ENCODE measurements around the gene CELF1.

Gene CELF1

DNA sequence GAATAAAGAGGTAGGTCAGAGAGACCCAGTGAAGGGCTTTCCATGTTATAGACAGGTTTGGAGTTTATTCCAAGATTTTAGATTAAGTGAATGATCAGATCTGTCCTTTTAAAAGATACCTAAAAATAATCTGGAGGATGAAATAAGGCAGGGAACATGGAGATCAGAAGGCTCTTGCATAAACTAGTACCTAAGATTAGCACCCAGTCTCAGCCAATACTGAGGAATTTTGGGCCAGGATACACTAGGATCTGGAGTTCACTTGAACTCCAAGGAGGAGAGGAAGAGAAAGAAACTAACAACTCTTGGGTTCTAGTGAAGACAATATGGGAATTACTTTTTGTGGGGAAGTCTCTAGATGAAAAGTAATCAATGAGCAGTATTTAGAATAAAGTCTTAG is 56.1 kb downstream of the CELF1 start:
- peaks cover 10% of the 10 kb centered on the region for H3K36me3 Mint-ChIP-seq
- no peak overlapping the region for H3K4me3 Mint-ChIP-seq
- no peak overlapping the region for H3K27ac Mint-ChIP-seq
- H3K27me3 Mint-ChIP-seq = no peaks in the 10 kb centered on the region
- H3K9me3 Mint-ChIP-seq = no peaks in the 10 kb centered on the region
- peaks cover 38% of the 10 kb centered on the region for H3K4me1 Mint-ChIP-seq

DNA sequence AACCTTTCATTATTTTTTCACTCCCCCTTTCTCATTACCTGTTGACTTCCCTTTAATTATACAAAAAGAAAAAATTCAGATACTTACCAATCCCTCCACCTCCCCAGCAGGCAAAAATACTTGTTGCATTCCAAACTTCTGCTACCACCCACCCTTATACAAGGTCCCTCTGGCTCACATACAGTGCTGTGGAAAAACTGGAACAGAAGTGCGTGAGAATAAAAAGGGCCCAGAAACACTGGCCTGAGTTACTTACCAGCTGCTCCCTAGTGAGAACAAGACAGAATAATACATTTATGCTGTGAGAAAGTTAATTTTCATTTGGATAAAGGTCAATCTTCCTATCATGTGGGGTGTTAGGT is 57.1 kb downstream of the CELF1 start:
- Mint-ChIP-seq H3K9me3 (no peaks in the 10 kb centered on the region), H3K4me3 (no peak overlapping the region), H3K27ac (no peak overlapping the region), H3K36me3 (peaks cover 8% of the 10 kb centered on the region), H3K4me1 (peaks cover 36% of the 10 kb centered on the region), H3K27me3 (no peaks in the 10 kb centered on the region)

DNA sequence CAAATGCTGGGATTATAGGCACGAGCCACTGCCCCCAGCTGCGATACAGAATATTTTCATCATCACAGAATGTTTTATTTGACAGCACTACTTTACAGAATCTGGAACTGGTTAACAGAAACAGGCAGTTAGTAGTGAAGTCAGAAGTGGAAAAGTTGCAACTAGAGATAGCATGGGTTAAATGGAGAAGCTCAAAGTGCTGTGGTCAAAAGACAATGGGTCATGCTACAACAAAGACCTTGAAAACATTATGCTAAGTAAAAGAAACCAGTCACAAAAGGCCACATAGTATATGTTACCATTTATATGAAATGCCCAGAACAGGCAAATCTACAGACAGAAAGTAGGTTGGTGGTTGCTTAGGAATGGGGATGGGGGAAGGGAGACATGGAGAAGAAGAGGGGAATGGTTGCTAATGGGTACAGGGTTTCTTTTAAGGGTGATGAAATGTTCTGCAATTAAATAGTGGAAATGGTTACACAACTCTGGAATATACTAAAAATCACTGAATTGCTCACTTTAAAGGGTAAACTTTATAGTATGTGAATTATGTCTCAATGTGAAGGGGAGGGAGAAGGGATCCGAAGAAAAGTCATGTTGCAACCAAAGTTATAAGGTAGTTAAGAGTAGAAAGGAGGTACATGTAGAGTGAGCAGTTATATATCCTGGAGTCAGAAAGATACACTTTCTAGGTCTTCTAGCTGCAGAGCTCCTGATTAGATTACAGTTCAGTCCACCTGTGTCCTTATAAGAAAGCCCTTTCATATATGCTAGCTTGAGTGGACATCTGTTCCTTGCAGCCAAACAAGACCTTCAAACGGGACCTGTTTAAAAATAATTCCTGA is 57.7 kb downstream of the CELF1 start:
- H3K9me3 Mint-ChIP-seq = no peaks in the 10 kb centered on the region
- no peak overlapping the region for H3K27ac Mint-ChIP-seq
- peaks cover 6% of the 10 kb centered on the region for H3K36me3 Mint-ChIP-seq

DNA sequence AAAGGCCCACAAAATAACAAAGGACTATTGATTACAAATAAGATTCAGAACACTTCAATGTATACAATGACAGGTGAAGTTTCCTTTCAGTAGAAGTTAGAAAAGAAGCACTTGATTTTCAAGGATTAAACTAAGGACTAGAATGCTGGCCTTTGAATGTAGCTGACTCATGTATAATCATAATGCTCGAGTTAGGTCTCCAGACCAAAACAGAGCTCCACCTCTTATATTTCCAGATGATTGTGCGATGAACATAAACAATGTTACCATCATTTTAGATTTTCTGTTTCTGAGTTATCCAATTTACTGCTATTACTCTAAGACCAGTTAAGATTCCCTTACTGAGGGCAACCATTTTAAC is 63.6 kb downstream of the CELF1 start:
- H3K9me3 Mint-ChIP-seq = no peaks in the 10 kb centered on the region
- H3K27ac Mint-ChIP-seq = peak overlapping the region; percentile 23
- H3K4me1 Mint-ChIP-seq = peaks cover 22% of the 10 kb centered on the region
- peaks cover 11% of the 10 kb centered on the region for H3K36me3 Mint-ChIP-seq
- H3K27me3 Mint-ChIP-seq = no peaks in the 10 kb centered on the region
- no peak overlapping the region for H3K4me3 Mint-ChIP-seq

More for the DNA sequence above, 57.7 kb downstream of the CELF1 start:
- Mint-ChIP-seq H3K4me3 (no peak overlapping the region), H3K4me1 (peaks cover 30% of the 10 kb centered on the region), H3K27me3 (no peaks in the 10 kb centered on the region)

DNA sequence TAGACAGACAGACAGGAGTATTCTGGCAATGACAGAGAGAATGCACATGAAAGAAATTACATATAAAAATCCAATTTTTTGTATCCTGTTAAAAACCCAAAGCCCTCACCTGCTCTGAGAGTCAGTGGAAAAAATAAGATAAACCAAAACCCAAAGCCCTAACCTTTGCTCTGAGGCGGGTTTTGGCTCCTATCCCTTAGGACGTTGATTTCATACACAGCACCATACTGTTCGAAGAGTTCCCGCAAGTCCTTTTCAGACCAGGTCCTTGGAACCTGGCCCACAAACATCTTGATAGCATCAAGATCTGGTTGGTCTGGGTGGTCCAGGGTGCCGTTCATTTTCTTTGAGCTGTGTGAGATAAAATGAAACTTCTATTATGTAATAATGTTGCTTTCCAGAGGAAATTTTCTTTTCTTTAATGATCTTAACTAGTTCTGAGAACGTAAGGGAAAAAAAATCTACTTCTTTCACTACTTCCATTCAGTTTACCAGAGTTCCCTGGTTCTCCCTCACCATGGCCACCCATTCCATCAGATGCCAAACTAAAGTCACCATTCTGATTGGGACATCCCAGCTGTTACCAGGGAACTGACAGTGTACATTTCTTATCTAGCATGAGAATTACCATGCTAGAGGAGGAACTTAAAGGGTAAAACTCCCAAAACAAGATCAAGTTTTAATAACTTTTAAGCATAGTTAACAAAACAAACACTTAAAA is 64.1 kb downstream of the CELF1 start:
- H3K4me1 Mint-ChIP-seq = peaks cover 16% of the 10 kb centered on the region
- H3K36me3 Mint-ChIP-seq = peaks cover 9% of the 10 kb centered on the region
- H3K27ac Mint-ChIP-seq = no peak overlapping the region
- no peaks in the 10 kb centered on the region for H3K27me3 Mint-ChIP-seq
- H3K4me3 Mint-ChIP-seq = no peak overlapping the region
- H3K9me3 Mint-ChIP-seq = no peaks in the 10 kb centered on the region

DNA sequence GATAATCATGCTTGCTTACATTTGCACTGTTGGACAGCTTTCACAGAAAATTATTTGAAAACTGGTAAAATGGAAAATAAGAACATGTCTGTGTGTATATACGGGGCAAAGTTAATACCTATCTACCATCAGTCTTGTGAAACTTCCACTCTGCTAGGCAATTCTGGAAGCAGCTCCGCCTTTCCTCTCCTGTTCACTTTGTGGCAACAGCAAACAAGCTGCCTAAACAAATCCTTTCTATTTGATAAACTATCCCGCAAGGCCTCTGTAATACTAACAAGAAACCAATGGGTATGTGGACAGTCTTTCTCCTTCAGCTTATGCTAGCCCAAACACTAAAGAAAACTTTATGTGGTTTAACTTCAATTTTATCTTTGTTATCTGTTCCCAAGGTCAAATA is 64.8 kb downstream of the CELF1 start:
- Mint-ChIP-seq H3K4me3 (no peak overlapping the region), H3K27me3 (no peaks in the 10 kb centered on the region), H3K36me3 (peaks cover 12% of the 10 kb centered on the region), H3K4me1 (peaks cover 13% of the 10 kb centered on the region), H3K9me3 (no peaks in the 10 kb centered on the region), H3K27ac (peak overlapping the region; percentile 65)

DNA sequence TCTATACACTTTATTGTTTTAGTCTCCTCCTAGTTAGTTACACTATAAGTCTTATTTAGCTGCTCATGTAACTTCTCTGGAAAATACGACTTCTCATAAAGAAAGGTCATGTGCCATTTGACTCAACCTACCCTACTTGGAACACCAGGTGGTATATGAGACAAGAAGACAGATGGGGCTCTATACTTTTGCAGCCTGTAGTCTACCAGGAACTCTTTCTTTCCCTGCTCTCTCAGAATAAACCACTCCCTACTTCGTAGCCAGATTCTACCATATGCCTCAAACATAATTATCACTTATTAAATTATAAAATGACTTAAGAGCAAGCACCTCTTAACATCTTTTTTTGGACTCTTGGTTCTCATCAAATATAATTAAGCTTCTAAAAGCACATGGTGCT is 65.5 kb downstream of the CELF1 start:
- Mint-ChIP-seq H3K9me3 (no peaks in the 10 kb centered on the region), H3K36me3 (peaks cover 14% of the 10 kb centered on the region), H3K4me3 (no peak overlapping the region), H3K4me1 (peaks cover 10% of the 10 kb centered on the region), H3K27ac (peak overlapping the region; percentile 17), H3K27me3 (no peaks in the 10 kb centered on the region)

DNA sequence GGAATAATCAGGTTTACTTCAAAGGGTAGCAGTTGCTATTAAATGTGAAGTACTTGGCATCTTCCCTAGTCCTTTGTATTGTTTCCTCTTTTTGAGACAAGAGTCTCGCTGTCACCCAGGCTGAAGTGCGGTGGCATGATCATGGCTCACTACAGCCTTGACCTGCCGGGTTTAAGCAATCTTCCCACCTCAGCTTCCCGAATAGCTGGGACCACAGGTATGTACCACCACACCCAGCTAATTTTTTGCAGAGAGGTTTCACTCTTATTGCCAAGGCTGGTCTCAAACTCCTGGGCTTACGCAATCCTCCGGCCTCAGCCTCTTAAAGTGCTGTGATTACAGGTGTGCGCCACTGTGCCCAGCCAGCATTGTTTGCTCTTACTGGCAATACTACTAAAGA is 67.8 kb downstream of the CELF1 start:
- Mint-ChIP-seq H3K4me1 (peaks cover 5% of the 10 kb centered on the region), H3K27me3 (no peaks in the 10 kb centered on the region), H3K4me3 (no peak overlapping the region), H3K9me3 (no peaks in the 10 kb centered on the region), H3K27ac (no peak overlapping the region), H3K36me3 (peaks cover 19% of the 10 kb centered on the region)

DNA sequence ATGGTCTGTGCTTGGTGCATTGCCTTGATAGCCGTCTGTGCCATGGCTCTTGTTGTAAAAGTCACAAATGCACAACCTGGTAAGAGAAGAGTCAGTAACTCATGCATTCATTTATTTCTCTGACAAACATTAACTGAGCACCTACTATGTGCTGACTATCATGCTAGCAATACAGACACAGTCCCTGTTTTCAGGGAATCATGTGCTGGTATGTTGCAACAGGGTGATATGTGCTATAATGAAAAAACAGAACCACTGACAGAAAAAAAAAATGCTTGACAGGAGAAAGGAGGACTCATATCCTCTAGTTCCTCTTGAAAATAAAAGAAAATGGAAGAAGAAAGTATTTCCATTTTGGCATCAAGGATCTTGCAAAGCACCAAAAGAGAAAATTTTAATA is 69.5 kb downstream of the CELF1 start:
- Mint-ChIP-seq H3K36me3 (peaks cover 19% of the 10 kb centered on the region), H3K27me3 (no peaks in the 10 kb centered on the region), H3K9me3 (no peaks in the 10 kb centered on the region), H3K27ac (no peak overlapping the region), H3K4me3 (no peak overlapping the region), H3K4me1 (peaks cover 5% of the 10 kb centered on the region)

DNA sequence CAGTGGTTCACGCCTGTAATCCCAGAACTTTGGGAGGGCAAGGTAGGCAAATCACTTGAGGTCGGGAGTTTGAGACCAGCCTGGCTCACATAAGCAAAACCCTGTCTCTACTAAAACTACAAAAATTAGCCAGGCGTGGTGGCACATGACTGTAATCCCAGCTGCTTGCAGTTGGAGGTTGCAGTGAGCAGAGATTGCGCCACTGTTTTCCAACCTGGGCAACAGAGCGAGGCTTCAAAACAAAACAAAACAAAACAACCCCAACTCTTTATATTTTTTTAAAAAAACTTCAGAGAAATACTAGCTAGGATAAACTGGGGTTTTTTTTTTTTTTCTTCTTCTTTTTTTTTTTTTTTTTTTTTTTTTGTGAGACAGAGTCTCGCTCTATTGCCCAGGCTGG is 72.2 kb downstream of the CELF1 start:
- Mint-ChIP-seq H3K4me1 (peaks cover 6% of the 10 kb centered on the region), H3K36me3 (peaks cover 17% of the 10 kb centered on the region), H3K9me3 (no peaks in the 10 kb centered on the region), H3K4me3 (no peak overlapping the region), H3K27ac (no peak overlapping the region), H3K27me3 (no peaks in the 10 kb centered on the region)

DNA sequence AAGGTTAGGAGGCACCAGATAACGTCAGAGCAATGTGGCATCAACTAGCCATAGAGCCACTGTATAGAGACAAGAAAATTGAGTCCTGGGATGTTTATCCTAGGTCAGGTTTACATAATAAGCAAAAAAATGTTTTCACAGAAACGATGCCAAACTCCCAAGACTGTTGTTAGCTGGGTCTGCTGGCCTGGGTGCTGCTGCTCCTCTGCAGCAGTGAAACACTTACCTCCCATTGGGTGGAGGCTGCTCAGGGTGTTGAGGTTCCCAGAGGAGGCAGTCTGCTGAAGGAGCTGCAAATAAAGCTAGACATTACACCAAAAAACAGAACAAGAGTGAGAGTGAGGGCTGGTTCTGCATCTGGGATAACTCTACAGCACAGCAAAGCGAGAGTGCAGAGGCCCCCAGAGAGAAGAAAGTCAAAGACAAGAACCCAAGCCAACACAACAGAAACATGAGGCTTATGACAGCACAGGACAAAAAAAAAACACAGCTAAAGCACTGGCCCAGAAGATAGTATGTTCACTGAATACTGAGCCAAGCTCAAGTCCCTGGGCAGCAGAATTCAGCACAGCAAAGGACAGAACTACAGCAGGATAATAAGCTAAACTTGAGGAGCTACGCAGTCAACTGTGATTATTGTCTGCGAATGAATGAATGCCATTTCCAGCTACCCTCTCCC is 74.1 kb downstream of the CELF1 start:
- Mint-ChIP-seq H3K4me3 (no peak overlapping the region), H3K4me1 (peaks cover 9% of the 10 kb centered on the region), H3K36me3 (peaks cover 24% of the 10 kb centered on the region), H3K27ac (no peak overlapping the region), H3K9me3 (no peaks in the 10 kb centered on the region), H3K27me3 (no peaks in the 10 kb centered on the region)

DNA sequence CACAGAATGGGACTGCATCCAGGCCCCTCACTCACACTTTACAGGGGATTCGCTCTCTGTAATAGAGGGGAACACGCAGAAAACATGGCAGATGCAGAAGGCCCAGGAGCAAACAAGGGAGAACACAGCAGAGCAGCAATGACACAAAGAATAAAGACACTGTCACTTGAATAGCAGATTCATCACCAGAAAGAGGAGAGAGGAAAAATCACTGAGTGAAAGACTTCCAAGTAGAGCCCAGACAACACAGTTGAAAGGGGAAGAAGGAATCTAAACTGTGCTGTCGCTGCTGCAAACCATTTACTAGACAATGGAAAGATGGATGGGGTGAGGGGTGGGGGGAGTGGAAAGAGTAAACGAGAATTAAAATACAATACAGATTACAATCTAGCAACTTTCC is 75.2 kb downstream of the CELF1 start:
- H3K4me3 Mint-ChIP-seq = no peak overlapping the region
- peaks cover 20% of the 10 kb centered on the region for H3K36me3 Mint-ChIP-seq
- H3K4me1 Mint-ChIP-seq = peaks cover 9% of the 10 kb centered on the region
- H3K27ac Mint-ChIP-seq = peak overlapping the region; percentile 26
- no peaks in the 10 kb centered on the region for H3K9me3 Mint-ChIP-seq
- H3K27me3 Mint-ChIP-seq = no peaks in the 10 kb centered on the region

DNA sequence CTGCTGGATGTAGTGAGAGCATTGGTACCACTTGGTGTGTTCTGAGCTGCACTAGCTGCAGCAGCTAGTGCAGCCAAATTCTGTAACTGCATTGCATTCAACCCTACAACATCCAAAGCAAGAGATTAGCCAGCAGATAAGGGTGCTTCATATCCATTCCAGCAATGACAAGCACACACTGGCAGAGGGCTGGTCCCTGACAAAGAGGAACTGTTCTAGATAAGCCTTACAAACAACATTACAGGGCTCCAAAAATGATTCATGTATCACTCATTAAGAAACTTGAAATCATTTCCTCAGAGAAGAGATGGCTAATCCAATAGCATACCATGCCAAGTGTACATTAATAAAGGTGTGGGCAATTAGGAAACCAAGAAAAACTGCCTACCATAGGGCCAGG is 75.6 kb downstream of the CELF1 start:
- Mint-ChIP-seq H3K4me3 (no peak overlapping the region), H3K27me3 (no peaks in the 10 kb centered on the region), H3K9me3 (no peaks in the 10 kb centered on the region), H3K27ac (peak overlapping the region; percentile 26), H3K36me3 (peaks cover 19% of the 10 kb centered on the region), H3K4me1 (peaks cover 9% of the 10 kb centered on the region)

DNA sequence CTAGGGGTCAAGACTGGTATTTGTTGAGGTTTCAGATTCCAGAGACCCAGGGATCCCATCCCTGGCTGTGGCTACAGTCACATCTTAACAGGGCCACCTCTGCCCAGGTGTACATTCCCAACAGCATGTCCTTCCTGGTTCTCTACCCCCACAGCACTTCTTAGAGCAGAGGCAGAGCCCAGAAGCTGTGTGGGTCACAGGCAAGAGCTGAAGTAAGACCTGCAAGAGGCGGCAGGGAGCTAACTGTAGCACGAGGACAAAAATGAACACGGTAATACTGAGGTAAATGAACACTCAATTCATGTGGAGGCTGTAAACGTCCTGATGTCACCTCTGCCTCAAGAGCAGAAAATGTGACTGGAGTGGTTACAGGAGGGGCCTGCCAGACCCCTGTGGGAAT is 82.3 kb downstream of the CELF1 start:
- Mint-ChIP-seq H3K4me1 (peaks cover 10% of the 10 kb centered on the region), H3K36me3 (peaks cover 15% of the 10 kb centered on the region), H3K4me3 (no peak overlapping the region), H3K27ac (peak overlapping the region; percentile 70), H3K9me3 (no peaks in the 10 kb centered on the region), H3K27me3 (no peaks in the 10 kb centered on the region)

DNA sequence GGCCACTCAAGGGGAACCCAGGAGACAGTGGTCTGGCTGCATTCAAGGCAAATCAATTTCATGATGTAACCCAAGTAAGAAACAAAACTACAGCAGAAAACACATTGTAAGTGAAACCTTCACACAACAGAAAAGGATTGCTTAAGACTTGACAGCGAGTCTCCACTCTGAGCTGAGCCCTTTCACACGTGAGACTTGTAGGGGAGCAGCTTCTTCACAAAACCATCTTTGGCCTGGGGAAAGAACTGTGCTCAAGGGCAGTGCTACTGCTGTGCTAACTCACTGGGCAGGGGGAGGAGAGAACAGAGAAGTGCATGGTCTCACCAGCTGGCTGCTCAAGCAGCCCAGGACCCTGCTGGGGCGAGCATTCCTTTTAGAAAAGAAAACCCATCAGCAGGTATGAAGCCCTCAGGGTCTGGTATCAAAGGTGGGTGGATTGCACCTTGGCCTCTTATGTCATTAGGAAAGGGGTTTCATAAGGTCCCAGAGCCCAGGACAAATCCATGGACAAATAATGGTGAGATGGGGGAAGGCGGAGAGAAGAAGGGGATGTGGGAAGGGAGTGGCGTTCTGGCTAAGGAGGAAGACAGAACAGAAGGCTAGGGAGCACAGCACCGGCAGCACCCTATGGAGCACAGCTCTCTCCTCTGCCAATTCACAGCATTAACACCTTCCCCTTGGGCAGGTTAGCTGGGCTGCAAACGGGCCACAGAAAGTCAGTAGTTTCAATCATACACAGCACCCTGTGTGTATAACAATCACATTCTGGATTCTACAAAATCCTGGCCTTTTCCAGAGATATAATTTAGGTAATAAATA is 83.4 kb downstream of the CELF1 start:
- no peaks in the 10 kb centered on the region for H3K27me3 Mint-ChIP-seq
- peaks cover 12% of the 10 kb centered on the region for H3K36me3 Mint-ChIP-seq
- peak overlapping the region; percentile 75 for H3K27ac Mint-ChIP-seq
- H3K9me3 Mint-ChIP-seq = no peaks in the 10 kb centered on the region
- no peak overlapping the region for H3K4me3 Mint-ChIP-seq
- H3K4me1 Mint-ChIP-seq = peaks cover 12% of the 10 kb centered on the region
